Heart left ventricle (tissue), 16 donors: ENCODE results near the gene TPD52L2. TPM values are rescaled to one million over a fixed set of nuclear protein-coding genes. Genes with fewer than 3 reads are reported as not detected.

Experiments used
- ATAC-seq, 4 donors: fragments of 200-7000 bp; cut with Tn5 transposase; one replicate each; pipeline ENCODE4 v1.9.1; 2020 to 2022; ENCODE audit warnings: moderate library complexity in 4 of 4, mild to moderate bottlenecking in 3 of 4, moderate number of reproducible peaks in 1 of 4
- DNase-seq, 5 donors: peaks; one replicate each; pipeline ENCODE4 v3.0.0-alpha.2; 2020
- H3K27ac ChIP-seq, 12 donors: fragments of 200-600 bp; sonication (generic) in 4 of 12; one replicate each; pipeline versions ENCODE4 v1.5.0 to v1.8.0; 2016 to 2022; ENCODE audit warnings: mild to moderate bottlenecking in 2 of 12
- H3K27me3 ChIP-seq, 9 donors: fragments of 200-600 bp; sonication (generic) in 2 of 9; one replicate each; pipeline versions ENCODE4 v1.5.1 to v1.8.0; 2016 to 2022; ENCODE audit warnings: mild to moderate bottlenecking in 3 of 9
- H3K36me3 ChIP-seq, 9 donors: fragments of 200-600 bp; sonication (generic) in 2 of 9; one replicate each; pipeline versions ENCODE4 v1.5.0 to v1.8.0; 2018 to 2022; ENCODE audit warnings: mild to moderate bottlenecking in 2 of 9
- H3K4me1 ChIP-seq, 12 donors: fragments of 200-600 bp; sonication (generic) in 4 of 12; one replicate each; pipeline versions ENCODE4 v1.5.0 to v1.8.0; 2016 to 2022; ENCODE audit warnings: mild to moderate bottlenecking in 3 of 12
- H3K4me3 ChIP-seq, 12 donors: fragments of 200-600 bp; sonication (generic) in 4 of 12; one replicate each; pipeline versions ENCODE4 v1.5.0 to v1.8.0; 2017 to 2022; ENCODE audit warnings: mild to moderate bottlenecking in 9 of 12, moderate library complexity in 4 of 12
- H3K9me3 ChIP-seq, 12 donors: fragments of 200-600 bp; sonication (generic) in 4 of 12; one replicate each; pipeline versions ENCODE4 v1.5.0 to v1.8.0; 2016 to 2022; ENCODE audit warnings: mild to moderate bottlenecking in 1 of 12
- POLR2A ChIP-seq, 2 donors: fragments of 450-650 bp; IDR thresholded peaks; one replicate each; pipeline ENCODE4 v1.6.1; 2017; ENCODE audit warnings: antibody characterized with exemption in 2 of 2, mild to moderate bottlenecking in 2 of 2, moderate library complexity in 2 of 2
- WGBS, 4 donors: extraction: QIAGEN DNeasy Blood & Tissue Kit in 2 of 4; methylation state at CpG; one replicate each; pipeline versions ENCODE4 v1.1.5 to v1.1.7; 2013 to 2018; 5-methylcytosine and 5-hydroxymethylcytosine counted together
- intact Hi-C, 10 donors: fragments of 100-400 bp; cut with DNase I; formaldehyde crosslinking; loops; one replicate each; pipeline versions ENCODE4 v1.11.1 to v1.14.2; 2022
- polyA plus RNA-seq, 2 donors: library from polyadenylated mRNA; stranded (reverse); fragments of 200-250 nt; gene quantifications; one replicate each; pipeline ENCODE4 v1.2.3, GENCODE V29; 2013
- total RNA-seq, 9 donors: library from RNA; depleted of rRNA in 2 of 9; stranded (reverse); fragments of >200 nt in 2 of 9; fragmentation: NEBNext Ultra II Directional in 3 of 9; extraction: Animal tissue kit (Norgen Biotek cat#: 25700) in 3 of 9; gene quantifications; one replicate each; pipeline versions ENCODE4 v1.1.0 to v1.2.4, GENCODE V29; 2016 to 2023
- TF ChIP-seq, protein P1 (sequence below), 12 donors: fragments of 200-600 bp; sonication (generic) in 4 of 12; IDR thresholded peaks; one replicate each; pipeline versions ENCODE4 v1.5.0 to v1.8.0; 2018 to 2022; ENCODE audit warnings: antibody characterized with exemption in 12 of 12, mild to moderate bottlenecking in 5 of 12
- donor health status: ischemic (EF 13 %, LVEDD 7.1; RV severe dilation, severe dysfunction).
- donor health status: healthy with polysubstance abuse.
- donor health status: DM: no; HTN: yes; CAD: no.
- donor health status: DM: no; HTN: no; CAD: no.
- donor health status: ischemic (EF 25% LVEDD 6.9; RV normal size, moderate dysfunction).
- donor health status: ischemic (EF 25% LVEDD 5.7; RV mildly dilated, moderate dysfunction).
- donor health status: healthy.
- donor health status: DM: yes; HTN: yes; CAD: no.
- donor health status: ischemic (EF 35%, LVEDD 5.7; RV mildly dilated, moderate dysfunction).
- donor health status: nonischemic (EF 11% LVEDD 7.7; RV severe dilation, severe dysfunction).
- donor health status: DM: yes; HTN: yes; CAD: no.
- donor health status: PGD.
- donor health status: ischemic (EF 29% LVEDD 5.4; RV normal size, mild dysfunction).
- donor health status: nonischemic (EF 23%, LVEDD 6.1; RV moderate dilation, normal function).

The TPD52L2 gene
- total and polyA plus RNA-seq, 11 donors: 44.4 to 179 (median 72.2) TPM

- intact Hi-C loops: no loop called here
Measured at GRCh38 chr20:63836458-63837344, 28.4 kb upstream of the TPD52L2 start.

DNA sequence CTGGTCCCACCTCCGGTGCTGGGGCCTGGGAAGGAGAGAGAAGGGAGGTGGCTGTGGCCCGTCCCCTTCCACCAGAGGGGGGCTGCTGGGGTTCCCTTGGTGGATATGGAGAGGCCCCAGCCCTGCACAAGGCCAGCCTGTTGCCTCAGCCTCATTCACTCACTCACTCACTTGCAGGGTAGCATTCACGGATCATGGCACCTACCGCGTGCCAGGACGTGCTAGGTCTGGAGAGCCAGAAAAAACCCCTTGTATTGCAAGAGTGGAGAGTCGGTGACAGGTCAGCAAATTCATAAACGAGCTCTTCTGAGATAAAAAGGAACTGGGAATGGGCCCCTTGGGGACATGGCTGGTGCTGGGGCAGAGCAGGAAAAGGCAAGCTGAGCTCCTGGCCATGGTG lies 27.6 kb upstream of the TPD52L2 start:
- peaks cover 13 to 32% (median 31%) of the 10 kb centered on the region in 12 donors for H3K4me1 ChIP-seq
- H3K4me3 ChIP-seq: no peak overlapping the region
- H3K9me3 ChIP-seq: no peaks in the 10 kb centered on the region
- H3K27me3 ChIP-seq: peaks cover 0 to 6% (median 0%) of the 10 kb centered on the region in 9 donors
- 62 to 68% (median 65%) methylated on average over 8 of the region's 8 CpGs for WGBS, 4 donors
- TF ChIP-seq, protein P1, sequence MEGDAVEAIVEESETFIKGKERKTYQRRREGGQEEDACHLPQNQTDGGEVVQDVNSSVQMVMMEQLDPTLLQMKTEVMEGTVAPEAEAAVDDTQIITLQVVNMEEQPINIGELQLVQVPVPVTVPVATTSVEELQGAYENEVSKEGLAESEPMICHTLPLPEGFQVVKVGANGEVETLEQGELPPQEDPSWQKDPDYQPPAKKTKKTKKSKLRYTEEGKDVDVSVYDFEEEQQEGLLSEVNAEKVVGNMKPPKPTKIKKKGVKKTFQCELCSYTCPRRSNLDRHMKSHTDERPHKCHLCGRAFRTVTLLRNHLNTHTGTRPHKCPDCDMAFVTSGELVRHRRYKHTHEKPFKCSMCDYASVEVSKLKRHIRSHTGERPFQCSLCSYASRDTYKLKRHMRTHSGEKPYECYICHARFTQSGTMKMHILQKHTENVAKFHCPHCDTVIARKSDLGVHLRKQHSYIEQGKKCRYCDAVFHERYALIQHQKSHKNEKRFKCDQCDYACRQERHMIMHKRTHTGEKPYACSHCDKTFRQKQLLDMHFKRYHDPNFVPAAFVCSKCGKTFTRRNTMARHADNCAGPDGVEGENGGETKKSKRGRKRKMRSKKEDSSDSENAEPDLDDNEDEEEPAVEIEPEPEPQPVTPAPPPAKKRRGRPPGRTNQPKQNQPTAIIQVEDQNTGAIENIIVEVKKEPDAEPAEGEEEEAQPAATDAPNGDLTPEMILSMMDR (IDR thresholded peaks at IDR 0.05): no peak
- no peak for TF ChIP-seq POLR2A (IDR thresholded peaks at IDR 0.05)
- no peaks in the 10 kb centered on the region for H3K36me3 ChIP-seq
- H3K27ac ChIP-seq: no peak overlapping the region
- intact Hi-C loops: no loop called here
- ATAC-seq (no peak), DNase-seq (no peak)

More at GRCh38 chr20:63836458-63837344, 28.4 kb upstream of the TPD52L2 start:
- Histone ChIP-seq H3K27me3 (peaks cover 0 to 13% (median 0%) of the 10 kb centered on the region in 9 donors), H3K27ac (no peak overlapping the region), H3K4me1 (peaks cover 13 to 39% (median 35%) of the 10 kb centered on the region in 12 donors), H3K4me3 (no peak overlapping the region), H3K36me3 (no peaks in the 10 kb centered on the region), H3K9me3 (no peaks in the 10 kb centered on the region)
- TF ChIP-seq, protein P1 (IDR thresholded peaks at IDR 0.05): no peak
- no peak for TF ChIP-seq POLR2A (IDR thresholded peaks at IDR 0.05)
- WGBS, 4 donors: 88 to 91% (median 90%) methylated on average over 24 to 27 of the region's 27 CpGs
- DNase-seq (no peak), ATAC-seq (no peak)

- H3K36me3 ChIP-seq: no peaks in the 10 kb centered on the region
- H3K4me3 ChIP-seq: no peak overlapping the region
- WGBS, 4 donors: 79 to 93% (median 91%) methylated on average over 6 to 13 of the region's 13 CpGs
- ATAC-seq (no peak), DNase-seq (no peak)
- H3K27me3 ChIP-seq: peaks cover 0 to 14% (median 0%) of the 10 kb centered on the region in 9 donors
- H3K27ac ChIP-seq: no peak overlapping the region
- no peaks in the 10 kb centered on the region for H3K9me3 ChIP-seq
- peaks cover 1 to 22% (median 14%) of the 10 kb centered on the region in 12 donors for H3K4me1 ChIP-seq
- TF ChIP-seq, protein P1 (IDR thresholded peaks at IDR 0.05): no peak
- no peak for TF ChIP-seq POLR2A (IDR thresholded peaks at IDR 0.05)
- intact Hi-C loops: no loop called here
Measured at GRCh38 chr20:63839620-63840019, 25.4 kb upstream of the TPD52L2 start.

DNA sequence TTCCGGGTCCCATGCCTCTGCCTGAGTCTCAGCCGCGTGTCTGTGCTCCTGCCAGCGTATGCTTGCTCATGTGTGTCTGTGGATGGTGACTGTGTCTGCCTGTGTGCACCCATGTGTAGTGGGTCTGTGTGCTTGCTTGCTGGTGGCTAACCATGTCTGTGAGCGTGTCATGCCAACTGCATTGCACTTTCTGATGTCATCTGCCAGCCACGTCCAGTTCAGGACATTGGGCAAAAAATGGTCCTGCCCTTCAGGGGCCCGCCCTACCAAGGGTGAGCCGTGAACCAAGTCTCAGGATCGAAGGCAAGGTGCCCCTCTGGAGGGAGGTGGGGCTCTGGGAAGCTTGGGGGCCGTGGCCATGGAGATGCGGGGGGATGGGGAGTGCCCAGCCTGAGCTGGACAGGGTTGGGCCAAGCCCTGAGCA lies 24.7 kb upstream of the TPD52L2 start:
- Histone ChIP-seq H3K27me3 (peaks cover 0 to 22% (median 0%) of the 10 kb centered on the region in 9 donors), H3K36me3 (no peaks in the 10 kb centered on the region), H3K27ac (no peak overlapping the region), H3K9me3 (no peaks in the 10 kb centered on the region), H3K4me3 (no peak overlapping the region), H3K4me1 (peaks cover 0 to 22% (median 14%) of the 10 kb centered on the region in 12 donors)
- no peak for DNase-seq
- no peak for ATAC-seq
- intact Hi-C loops: no loop called here
- WGBS, 4 donors: 88 to 94% (median 91%) methylated on average over 10 to 11 of the region's 11 CpGs
- TF ChIP-seq, protein P1 (IDR thresholded peaks at IDR 0.05): no peak
- no peak for TF ChIP-seq POLR2A (IDR thresholded peaks at IDR 0.05)
